Measurements from ENCODE around the gene RHOA. TPM values are rescaled to one million over a fixed set of nuclear protein-coding genes. Genes with fewer than 3 reads are reported as not detected.

Gene RHOA
- total and polyA plus RNA-seq, 10 of the 15 experiments (the other 5 are each of a cell fraction or from before 2014, with no cell fraction given), result 246 to 1,049 (median 515) TPM

DNA sequence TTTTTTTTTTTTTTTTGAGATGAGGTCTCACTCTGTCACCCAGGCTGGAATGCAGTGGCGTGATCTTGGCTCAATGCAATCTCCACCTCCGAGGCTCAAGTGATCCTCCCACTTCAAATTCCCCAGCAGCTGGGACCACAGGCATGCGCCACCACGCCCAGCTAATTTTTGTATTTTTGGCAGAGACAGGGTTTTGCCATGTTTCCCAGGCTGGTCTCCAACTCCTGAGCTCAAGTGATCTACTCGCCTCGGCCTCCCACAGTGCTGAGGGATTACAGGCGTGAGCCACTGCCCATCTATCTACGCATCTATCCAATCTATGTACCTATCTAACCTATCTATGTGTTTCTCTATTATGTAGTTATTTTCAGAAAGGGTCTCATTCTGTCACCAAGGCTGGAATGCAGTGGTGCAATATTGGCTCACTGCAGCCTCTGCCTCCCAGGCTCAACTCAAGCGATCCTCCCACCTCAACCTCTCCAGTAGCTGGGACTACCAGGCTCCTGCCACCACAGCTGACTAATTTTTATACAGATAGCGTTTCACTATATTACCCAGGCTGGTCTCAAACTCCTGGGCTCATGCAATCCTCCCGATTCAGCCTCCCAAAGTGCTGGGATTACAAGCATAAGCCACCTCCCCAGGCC, 33.4 kb downstream of the RHOA start:
- ATAC-seq, result no peak
- Histone ChIP-seq H3K36me3 (ENCODE audit: control insufficient read depth in 2 of 2, insufficient read depth in 2 of 2, low read length in 1 of 2) (peaks cover 7 to 10% of the 10 kb centered on the region in 2 experiments; a peak in 3 of 4 replicates), H3K9ac (ENCODE audit: control insufficient read depth, insufficient read depth, low read length) (no peak overlapping the region), H3K27ac (ENCODE audit: control insufficient read depth, insufficient read depth) (no peak overlapping the region), H3K4me1 (ENCODE audit: control insufficient read depth, insufficient read depth, low read length) (peaks cover 14% of the 10 kb centered on the region), H3K27me3 (replicated peaks in 1 of 2; ENCODE audit: control insufficient read depth in 2 of 2, insufficient read depth in 2 of 2, low read length in 1 of 2) (no peaks in the 10 kb centered on the region), H3K4me3 (no peak overlapping the region), H4K20me1 (ENCODE audit: control insufficient read depth, insufficient read depth) (no peaks in the 10 kb centered on the region), H3K4me2 (ENCODE audit: control insufficient read depth, insufficient read depth) (0 out of 2 replicates have a peak overlapping the region, but pooled peaks have one; percentile 10), H2AFZ (ENCODE audit: control insufficient read depth, low read depth, low read length) (no peak overlapping the region), H3K9me3 (replicated peaks; ENCODE audit: control insufficient read depth, insufficient read depth, low read length) (peaks cover 21% of the 10 kb centered on the region; the same call in 2 of the 3 replicates), H3K79me2 (ENCODE audit: control insufficient read depth, insufficient read depth, low read length) (peaks cover 70% of the 10 kb centered on the region)
- FAIRE-seq, result no peak
- CTCF ChIA-PET, result no interaction called here
- intact Hi-C loops (cut with micrococcal nuclease; ENCODE audit: unreplicated experiment) (no loop called here), in situ Hi-C loops (cut with MboI) (no loop called here)
- SMC1A ChIA-PET (ENCODE audit: uncharacterized antibody, unreplicated experiment), result interaction anchor here (1.0 to 1.3 kb wide), 3 partner anchors 33 to 205 kb away, joined by 3 to 4 read pairs (median 3); partner anchors contain the start of gene USP4
- TF ChIP-seq, protein P1, sequence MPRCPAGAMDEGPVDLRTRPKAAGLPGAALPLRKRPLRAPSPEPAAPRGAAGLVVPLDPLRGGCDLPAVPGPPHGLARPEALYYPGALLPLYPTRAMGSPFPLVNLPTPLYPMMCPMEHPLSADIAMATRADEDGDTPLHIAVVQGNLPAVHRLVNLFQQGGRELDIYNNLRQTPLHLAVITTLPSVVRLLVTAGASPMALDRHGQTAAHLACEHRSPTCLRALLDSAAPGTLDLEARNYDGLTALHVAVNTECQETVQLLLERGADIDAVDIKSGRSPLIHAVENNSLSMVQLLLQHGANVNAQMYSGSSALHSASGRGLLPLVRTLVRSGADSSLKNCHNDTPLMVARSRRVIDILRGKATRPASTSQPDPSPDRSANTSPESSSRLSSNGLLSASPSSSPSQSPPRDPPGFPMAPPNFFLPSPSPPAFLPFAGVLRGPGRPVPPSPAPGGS (IDR thresholded peaks at IDR 0.05; ENCODE audit: borderline replicate concordance, insufficient read depth, low read depth, low read length, poor library complexity, severe bottlenecking), result no peak
- TF ChIP-seq POU2F2 (IDR thresholded peaks at IDR 0.05; ENCODE audit: borderline replicate concordance, low read depth, low read length) (no peak), SPI1 (IDR thresholded peaks at IDR 0.05; ENCODE audit: borderline replicate concordance, insufficient read depth, low read depth, low read length) (no peak), ZSCAN29 (IDR thresholded peaks at IDR 0.05) (no peak), STAT3 (IDR thresholded peaks at IDR 0.05; ENCODE audit: low read depth, low read length) (no peak), ZNF24 (IDR thresholded peaks at IDR 0.05) (no peak), YBX1 (IDR thresholded peaks at IDR 0.05) (no peak), NR2F1 (conservative IDR thresholded peaks at IDR 0.05) (no peak), RELA (IDR thresholded peaks at IDR 0.05; ENCODE audit: borderline replicate concordance, partially characterized antibody) (no peak), KLF5 (IDR thresholded peaks at IDR 0.05; ENCODE audit: partially characterized antibody) (no peak)
- TF ChIP-seq, protein P2, sequence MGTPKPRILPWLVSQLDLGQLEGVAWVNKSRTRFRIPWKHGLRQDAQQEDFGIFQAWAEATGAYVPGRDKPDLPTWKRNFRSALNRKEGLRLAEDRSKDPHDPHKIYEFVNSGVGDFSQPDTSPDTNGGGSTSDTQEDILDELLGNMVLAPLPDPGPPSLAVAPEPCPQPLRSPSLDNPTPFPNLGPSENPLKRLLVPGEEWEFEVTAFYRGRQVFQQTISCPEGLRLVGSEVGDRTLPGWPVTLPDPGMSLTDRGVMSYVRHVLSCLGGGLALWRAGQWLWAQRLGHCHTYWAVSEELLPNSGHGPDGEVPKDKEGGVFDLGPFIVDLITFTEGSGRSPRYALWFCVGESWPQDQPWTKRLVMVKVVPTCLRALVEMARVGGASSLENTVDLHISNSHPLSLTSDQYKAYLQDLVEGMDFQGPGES (IDR thresholded peaks at IDR 0.05), result no peak
- RAD21 ChIA-PET (ENCODE audit: unreplicated experiment), result interaction anchor here (1.4 kb wide), 1 partner anchor 66 kb away, joined by 3 read pairs; no protein-coding TSS in a partner anchor
- no TSS peak for BruUV-seq (replicated peaks)
- 85% methylated on average over 8 of the region's 11 CpGs for WGBS (ENCODE audit: insufficient coverage, insufficient replicate concordance, low lambda C conversion rate, missing lambda C conversion rate)
- POLR2A ChIA-PET, result interaction anchor here (0.6 to 0.7 kb wide), 3 partner anchors 22 to 306 kb away, joined by 3 to 6 read pairs (median 5); no protein-coding TSS in a partner anchor
- DNase-seq (ENCODE audit: low read depth, low spot score), result no peak
